Prostate gland (tissue), 2 donors: Measurements from ENCODE around the gene DLG2. TPM values are rescaled to one million over a fixed set of nuclear protein-coding genes. Genes with fewer than 3 reads are reported as not detected.

Source experiments
- DNase-seq: peaks from one replicate; pipeline ENCODE4 v3.0.0-alpha.2; 2019; ENCODE audit warnings: low spot score
- H3K27ac ChIP-seq, 2 donors: fragments of 200-600 bp; sonication (generic); 2 replicates each; pipeline ENCODE4 v1.5.1; 2017 to 2019
- H3K27me3 ChIP-seq: fragments of 200-600 bp; sonication (generic); replicated peaks from 2 replicates; pipeline ENCODE4 v1.5.1; 2019; ENCODE audit not compliant: insufficient read depth
- H3K36me3 ChIP-seq, 2 donors: fragments of 200-600 bp; sonication (generic); 1 replicate in 1 of 2; 2 replicates in 1 of 2; pipeline versions ENCODE4 v1.5.1 to v1.8.1; 2017 to 2019
- H3K4me1 ChIP-seq: fragments of 200-600 bp; sonication (generic); replicated peaks from 2 replicates; pipeline ENCODE4 v1.5.1; 2019
- H3K4me3 ChIP-seq, 2 donors: fragments of 200-600 bp; sonication (generic); 2 replicates each; pipeline ENCODE4 v1.5.1; 2017 to 2019
- H3K9me3 ChIP-seq: fragments of 200-600 bp; sonication (generic); 2 replicates; pipeline ENCODE4 v1.5.1; 2017
- POLR2A ChIP-seq: fragments of 450-650 bp; IDR thresholded peaks from one replicate; pipeline ENCODE4 v1.6.1; 2016; ENCODE audit warnings: antibody characterized with exemption, mild to moderate bottlenecking
- POLR2AphosphoS5 ChIP-seq: sonication (generic); formaldehyde crosslinking; IDR thresholded peaks from one replicate; pipeline ENCODE4 v1.6.1; 2017; ENCODE audit warnings: antibody characterized with exemption
- WGBS: methylation state at CpG from one replicate; pipeline ENCODE4 v1.1.5; 2018; 5-methylcytosine and 5-hydroxymethylcytosine counted together
- intact Hi-C: fragments of 100-400 bp; cut with DNase I; formaldehyde crosslinking; loops from one replicate; pipeline ENCODE4 v1.14.2; 2022
- total RNA-seq, 2 donors: library from RNA; depleted of rRNA; stranded (reverse); fragments of >200 nt; gene quantifications; one replicate each; pipeline ENCODE4 v1.1.0, GENCODE V29; 2016
- TF ChIP-seq, protein P1 (sequence below), 4 experiments: fragments of 200-600 bp in 2 of 4; fragments of 450-650 bp in 2 of 4; sonication (generic) in 2 of 4; IDR thresholded peaks; 1 replicate in 3 of 4; 2 replicates in 1 of 4; pipeline ENCODE4 v1.5.1; 2016 to 2019; ENCODE audit warnings: antibody characterized with exemption in 4 of 4, mild to moderate bottlenecking in 2 of 4, moderate library complexity in 2 of 4

DLG2 gene
- total RNA-seq, 2 donors from 2014 or later = 9.8 to 16.2 TPM

DNA sequence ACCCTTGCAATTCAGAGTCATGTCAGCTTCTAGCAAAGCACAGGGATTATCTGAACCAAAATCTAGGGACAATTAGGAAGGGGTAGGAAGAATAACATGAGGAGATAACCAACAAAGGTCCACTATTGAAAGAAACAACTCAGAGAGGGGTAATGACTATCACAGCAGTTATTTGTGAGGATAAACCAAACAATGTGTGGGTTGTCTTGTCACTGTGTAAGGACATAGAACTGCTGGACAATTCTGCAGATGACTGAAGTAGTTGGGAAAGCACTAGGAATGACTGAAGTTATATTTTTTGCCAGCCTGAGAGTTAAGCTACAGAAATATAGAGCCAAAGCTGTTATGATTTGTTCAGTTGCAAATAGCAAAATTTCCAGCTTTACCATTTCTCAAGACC, 1482.6 kb downstream of the DLG2 start:
- intact Hi-C loops = no loop called here

DNA sequence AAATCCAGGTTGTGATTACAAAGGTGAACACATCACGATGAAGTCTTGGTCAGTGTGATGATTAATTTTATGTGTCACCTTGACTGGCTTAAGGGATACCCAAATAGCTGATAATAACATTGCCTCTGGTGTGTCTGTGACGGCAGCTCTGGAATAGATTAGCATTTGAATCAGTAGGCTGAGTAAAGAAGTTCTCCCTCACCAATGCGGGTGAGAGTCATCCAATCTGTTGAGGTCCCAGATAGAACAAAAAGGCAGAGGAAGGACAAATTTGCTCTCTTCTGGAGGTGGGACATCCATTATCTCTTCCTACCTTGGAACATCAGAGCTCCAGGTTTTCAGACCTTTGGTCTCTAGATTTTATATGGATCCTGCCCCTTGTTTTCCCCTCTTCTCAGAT, 1484.7 kb downstream of the DLG2 start:
- Histone ChIP-seq H3K27me3 (no peaks in the 10 kb centered on the region), H3K4me1 (no peaks in the 10 kb centered on the region), H3K36me3 (no peaks in the 10 kb centered on the region), H3K9me3 (no peaks in the 10 kb centered on the region), H3K27ac (no peak overlapping the region), H3K4me3 (no peak overlapping the region)
- intact Hi-C loops = no loop called here
- TF ChIP-seq POLR2AphosphoS5 (no peak), POLR2A (no peak)
- TF ChIP-seq, protein P1, sequence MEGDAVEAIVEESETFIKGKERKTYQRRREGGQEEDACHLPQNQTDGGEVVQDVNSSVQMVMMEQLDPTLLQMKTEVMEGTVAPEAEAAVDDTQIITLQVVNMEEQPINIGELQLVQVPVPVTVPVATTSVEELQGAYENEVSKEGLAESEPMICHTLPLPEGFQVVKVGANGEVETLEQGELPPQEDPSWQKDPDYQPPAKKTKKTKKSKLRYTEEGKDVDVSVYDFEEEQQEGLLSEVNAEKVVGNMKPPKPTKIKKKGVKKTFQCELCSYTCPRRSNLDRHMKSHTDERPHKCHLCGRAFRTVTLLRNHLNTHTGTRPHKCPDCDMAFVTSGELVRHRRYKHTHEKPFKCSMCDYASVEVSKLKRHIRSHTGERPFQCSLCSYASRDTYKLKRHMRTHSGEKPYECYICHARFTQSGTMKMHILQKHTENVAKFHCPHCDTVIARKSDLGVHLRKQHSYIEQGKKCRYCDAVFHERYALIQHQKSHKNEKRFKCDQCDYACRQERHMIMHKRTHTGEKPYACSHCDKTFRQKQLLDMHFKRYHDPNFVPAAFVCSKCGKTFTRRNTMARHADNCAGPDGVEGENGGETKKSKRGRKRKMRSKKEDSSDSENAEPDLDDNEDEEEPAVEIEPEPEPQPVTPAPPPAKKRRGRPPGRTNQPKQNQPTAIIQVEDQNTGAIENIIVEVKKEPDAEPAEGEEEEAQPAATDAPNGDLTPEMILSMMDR (IDR thresholded peaks at IDR 0.05) = no peak
- WGBS = 91% methylated on average over 3 of the region's 3 CpGs
- no peak for DNase-seq

More for the DNA sequence above, 1482.6 kb downstream of the DLG2 start:
- Histone ChIP-seq H3K27me3 (no peaks in the 10 kb centered on the region), H3K4me3 (no peak overlapping the region), H3K9me3 (no peaks in the 10 kb centered on the region), H3K27ac (no peak overlapping the region), H3K4me1 (no peaks in the 10 kb centered on the region), H3K36me3 (no peaks in the 10 kb centered on the region)
- TF ChIP-seq POLR2A (no peak), POLR2AphosphoS5 (no peak)
- TF ChIP-seq, protein P1 (IDR thresholded peaks at IDR 0.05) = no peak
- no peak for DNase-seq

DNA sequence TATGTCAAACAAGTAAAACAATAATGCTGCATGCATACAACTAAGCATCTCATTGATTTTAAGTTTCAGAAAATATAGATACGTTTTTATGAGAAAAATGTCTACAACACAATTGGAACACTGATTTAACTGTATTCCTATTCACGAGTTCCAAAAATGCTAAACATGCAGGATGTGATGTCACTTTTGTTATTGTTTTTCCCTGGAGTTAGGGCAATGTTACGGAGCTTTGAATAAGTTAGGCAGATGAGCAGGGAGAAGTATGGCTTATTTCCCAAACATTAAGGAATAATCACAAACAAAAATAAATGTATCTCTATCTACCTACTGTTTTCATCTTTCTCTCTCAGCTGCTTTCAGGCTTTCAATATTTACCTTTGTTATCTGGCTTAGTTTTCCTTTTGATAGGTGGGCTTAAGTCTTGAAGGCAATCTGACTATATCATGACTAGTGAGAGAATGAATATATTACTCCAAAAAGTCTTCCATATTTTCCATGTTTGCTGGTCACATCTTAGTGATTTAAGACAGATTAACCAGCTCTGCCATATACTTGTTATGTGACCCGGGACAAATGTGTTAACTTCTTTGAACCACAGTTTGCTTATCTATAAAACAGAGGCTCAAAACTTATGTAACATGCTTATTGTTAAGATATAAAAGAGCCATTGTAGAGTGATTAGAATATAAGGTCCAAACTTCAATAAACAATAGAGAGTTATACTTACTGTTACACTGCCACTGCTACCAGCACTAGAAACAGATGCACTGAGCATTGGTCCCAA, 1486.6 kb downstream of the DLG2 start:
- DNase-seq = no peak
- H3K27ac ChIP-seq = no peak overlapping the region
- no peaks in the 10 kb centered on the region for H3K9me3 ChIP-seq
- 48% methylated on average over 4 of the region's 4 CpGs for WGBS
- H3K27me3 ChIP-seq = no peaks in the 10 kb centered on the region
- H3K4me1 ChIP-seq = no peaks in the 10 kb centered on the region
- H3K36me3 ChIP-seq = no peaks in the 10 kb centered on the region
- TF ChIP-seq POLR2AphosphoS5 = no peak
- TF ChIP-seq POLR2A = no peak
- TF ChIP-seq, protein P1 (IDR thresholded peaks at IDR 0.05) = no peak
- H3K4me3 ChIP-seq = no peak overlapping the region
- intact Hi-C loops = no loop called here

DNA sequence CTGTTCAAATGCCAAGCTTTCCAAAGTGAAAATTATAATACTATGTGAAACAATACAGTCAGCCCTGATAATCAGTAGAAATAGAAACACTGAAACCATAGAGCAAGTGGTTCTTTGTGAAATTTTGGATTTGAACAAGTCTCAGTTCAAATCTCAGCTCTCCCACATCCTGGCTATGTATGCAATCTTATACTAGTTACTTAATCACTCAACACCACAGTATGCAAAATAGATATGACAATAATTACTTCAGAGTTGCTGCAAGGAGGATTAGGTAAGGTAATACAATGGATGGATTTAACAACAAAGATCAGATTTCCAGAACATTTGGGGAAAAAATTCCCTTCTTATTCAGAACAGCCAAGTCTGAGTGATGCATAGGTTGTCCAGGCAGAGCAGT, 1489.2 kb downstream of the DLG2 start:
- H3K27ac ChIP-seq = no peak overlapping the region
- no peaks in the 10 kb centered on the region for H3K9me3 ChIP-seq
- no peaks in the 10 kb centered on the region for H3K27me3 ChIP-seq
- DNase-seq = no peak
- H3K4me3 ChIP-seq = no peak overlapping the region
- intact Hi-C loops = no loop called here
- no peaks in the 10 kb centered on the region for H3K4me1 ChIP-seq
- H3K36me3 ChIP-seq = no peaks in the 10 kb centered on the region
- TF ChIP-seq, protein P1 (IDR thresholded peaks at IDR 0.05) = no peak
- no peak for TF ChIP-seq POLR2A
- no peak for TF ChIP-seq POLR2AphosphoS5

DNA sequence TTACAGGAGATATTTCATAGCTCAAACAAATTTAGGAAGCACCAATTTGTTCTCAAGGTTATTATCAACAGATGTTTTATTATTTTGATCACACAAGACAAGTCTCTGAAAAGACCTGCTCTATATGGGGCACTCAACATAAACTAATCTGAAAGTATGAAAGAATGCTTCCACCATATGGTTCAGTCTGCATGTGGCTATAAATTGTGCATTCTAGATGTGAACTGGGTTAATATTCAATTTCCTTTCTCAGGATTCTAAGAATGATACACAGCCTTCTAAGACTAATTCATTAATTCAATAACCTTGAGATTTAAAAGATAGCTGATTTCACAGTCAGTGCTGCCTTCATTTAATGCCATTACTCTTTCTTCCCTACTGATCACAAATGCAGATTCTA, 1489.6 kb downstream of the DLG2 start:
- DNase-seq = no peak

More for the DNA sequence above, 1489.6 kb downstream of the DLG2 start:
- no peaks in the 10 kb centered on the region for H3K36me3 ChIP-seq
- no peak overlapping the region for H3K27ac ChIP-seq
- no peak overlapping the region for H3K4me3 ChIP-seq
- H3K9me3 ChIP-seq = no peaks in the 10 kb centered on the region
- TF ChIP-seq POLR2AphosphoS5 (no peak), POLR2A (no peak)
- TF ChIP-seq, protein P1 (IDR thresholded peaks at IDR 0.05) = no peak
- no peaks in the 10 kb centered on the region for H3K27me3 ChIP-seq
- H3K4me1 ChIP-seq = no peaks in the 10 kb centered on the region
- intact Hi-C loops = no loop called here
